Spleen (tissue), 7 donors: Measurements from ENCODE around the gene H1-8.

Experiments
- POLR2A ChIP-seq, 3 donors: fragments of 450-650 bp; IDR thresholded peaks; one replicate each; pipeline ENCODE4 v1.5.1; 2017; ENCODE audit warnings: antibody characterized with exemption in 3 of 3, mild to moderate bottlenecking in 1 of 3
- POLR2AphosphoS5 ChIP-seq, 3 donors: sonication (generic); formaldehyde crosslinking; IDR thresholded peaks; one replicate each; pipeline ENCODE4 v1.5.1; 2017; ENCODE audit warnings: antibody characterized with exemption in 3 of 3
- TF ChIP-seq, protein P1 (sequence below), 11 experiments: fragments of 200-600 bp in 7 of 11; fragments of 450-650 bp in 4 of 11; sonication (generic) in 4 of 11; IDR thresholded peaks in 8 of 11; conservative IDR thresholded peaks in 3 of 11; 1 replicate in 7 of 11; 2 replicates in 4 of 11; pipeline versions ENCODE4 v1.4.0 to v1.8.0; 2016 to 2021; ENCODE audit warnings: antibody characterized with exemption in 11 of 11, inconsistent platforms in 4 of 11, mild to moderate bottlenecking in 1 of 11
- donor health status: DM: no; HTN: no; CAD: no; lungs with moderate emphysema.
- donor health status: DM: no; HTN: no; CAD: no.
- donor health status: DM: no; HTN: no; CAD: no.

GRCh38 chr3:129592381-129593131 lies 49.6 kb downstream of the H1-8 start:
- TF ChIP-seq, protein P1, sequence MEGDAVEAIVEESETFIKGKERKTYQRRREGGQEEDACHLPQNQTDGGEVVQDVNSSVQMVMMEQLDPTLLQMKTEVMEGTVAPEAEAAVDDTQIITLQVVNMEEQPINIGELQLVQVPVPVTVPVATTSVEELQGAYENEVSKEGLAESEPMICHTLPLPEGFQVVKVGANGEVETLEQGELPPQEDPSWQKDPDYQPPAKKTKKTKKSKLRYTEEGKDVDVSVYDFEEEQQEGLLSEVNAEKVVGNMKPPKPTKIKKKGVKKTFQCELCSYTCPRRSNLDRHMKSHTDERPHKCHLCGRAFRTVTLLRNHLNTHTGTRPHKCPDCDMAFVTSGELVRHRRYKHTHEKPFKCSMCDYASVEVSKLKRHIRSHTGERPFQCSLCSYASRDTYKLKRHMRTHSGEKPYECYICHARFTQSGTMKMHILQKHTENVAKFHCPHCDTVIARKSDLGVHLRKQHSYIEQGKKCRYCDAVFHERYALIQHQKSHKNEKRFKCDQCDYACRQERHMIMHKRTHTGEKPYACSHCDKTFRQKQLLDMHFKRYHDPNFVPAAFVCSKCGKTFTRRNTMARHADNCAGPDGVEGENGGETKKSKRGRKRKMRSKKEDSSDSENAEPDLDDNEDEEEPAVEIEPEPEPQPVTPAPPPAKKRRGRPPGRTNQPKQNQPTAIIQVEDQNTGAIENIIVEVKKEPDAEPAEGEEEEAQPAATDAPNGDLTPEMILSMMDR (IDR thresholded peaks at IDR 0.05 in 8 of 11, conservative IDR thresholded peaks at IDR 0.05 in 3 of 11): no peak
- TF ChIP-seq POLR2A (IDR thresholded peaks at IDR 0.05) (no peak), POLR2AphosphoS5 (IDR thresholded peaks at IDR 0.05) (peak; percentile 67 to 81 (median 75))
